Tibial nerve (tissue), 3 donors: ENCODE results near the gene LGR6.

Source experiments
- CTCF ChIP-seq, 5 experiments: fragments of 200-600 bp in 3 of 5; fragments of 450-650 bp in 2 of 5; sonication (generic) in 3 of 5; IDR thresholded peaks; one replicate each; pipeline ENCODE4 v1.5.1; 2016 to 2019; ENCODE audit warnings: antibody characterized with exemption in 5 of 5, mild to moderate bottlenecking in 3 of 5, moderate library complexity in 2 of 5
- POLR2A ChIP-seq, 2 donors: fragments of 450-650 bp; IDR thresholded peaks; one replicate each; pipeline ENCODE4 v1.6.1; 2017; ENCODE audit warnings: antibody characterized with exemption in 2 of 2, mild to moderate bottlenecking in 2 of 2, moderate library complexity in 2 of 2

DNA sequence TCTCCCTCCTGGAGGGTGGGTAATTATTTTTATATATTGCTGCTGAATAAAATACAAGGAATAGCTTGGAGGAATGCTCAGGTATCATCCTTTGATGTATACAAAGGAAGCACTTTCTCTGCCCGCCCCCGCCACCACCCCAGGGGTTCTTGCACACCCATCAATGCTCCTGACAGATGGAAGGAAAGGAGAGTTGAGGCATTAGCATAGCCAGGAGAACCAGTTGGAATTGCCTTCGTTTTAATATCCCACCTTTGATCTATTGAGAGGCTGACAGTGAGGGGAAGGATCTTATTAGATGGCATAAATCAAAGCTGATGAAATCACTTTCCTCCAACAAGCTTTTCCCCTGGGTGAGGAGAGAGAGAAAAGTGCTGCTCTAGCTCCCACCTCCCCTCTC lies 71.1 kb downstream of the LGR6 start:
- no peak for TF ChIP-seq CTCF (IDR thresholded peaks at IDR 0.05)
- TF ChIP-seq POLR2A (IDR thresholded peaks at IDR 0.05) = no peak
